CD4-positive, alpha-beta T cell treated with Interleukin-4 for 1 hour (primary cell): ENCODE measurements around the gene RBM42.
"Not testable (repeated sequence)": the region's sequence is repeated elsewhere in the genome, so short reads cannot be mapped to it uniquely, and the experiment has no call there.

Source experiments
- DNase-seq, 2 donors: peaks; one replicate each; pipeline ENCODE4 v3.0.0-alpha.2; 2020 to 2022

The RBM42 gene, protein sequence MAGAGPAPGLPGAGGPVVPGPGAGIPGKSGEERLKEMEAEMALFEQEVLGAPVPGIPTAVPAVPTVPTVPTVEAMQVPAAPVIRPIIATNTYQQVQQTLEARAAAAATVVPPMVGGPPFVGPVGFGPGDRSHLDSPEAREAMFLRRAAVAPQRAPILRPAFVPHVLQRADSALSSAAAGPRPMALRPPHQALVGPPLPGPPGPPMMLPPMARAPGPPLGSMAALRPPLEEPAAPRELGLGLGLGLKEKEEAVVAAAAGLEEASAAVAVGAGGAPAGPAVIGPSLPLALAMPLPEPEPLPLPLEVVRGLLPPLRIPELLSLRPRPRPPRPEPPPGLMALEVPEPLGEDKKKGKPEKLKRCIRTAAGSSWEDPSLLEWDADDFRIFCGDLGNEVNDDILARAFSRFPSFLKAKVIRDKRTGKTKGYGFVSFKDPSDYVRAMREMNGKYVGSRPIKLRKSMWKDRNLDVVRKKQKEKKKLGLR

DNA sequence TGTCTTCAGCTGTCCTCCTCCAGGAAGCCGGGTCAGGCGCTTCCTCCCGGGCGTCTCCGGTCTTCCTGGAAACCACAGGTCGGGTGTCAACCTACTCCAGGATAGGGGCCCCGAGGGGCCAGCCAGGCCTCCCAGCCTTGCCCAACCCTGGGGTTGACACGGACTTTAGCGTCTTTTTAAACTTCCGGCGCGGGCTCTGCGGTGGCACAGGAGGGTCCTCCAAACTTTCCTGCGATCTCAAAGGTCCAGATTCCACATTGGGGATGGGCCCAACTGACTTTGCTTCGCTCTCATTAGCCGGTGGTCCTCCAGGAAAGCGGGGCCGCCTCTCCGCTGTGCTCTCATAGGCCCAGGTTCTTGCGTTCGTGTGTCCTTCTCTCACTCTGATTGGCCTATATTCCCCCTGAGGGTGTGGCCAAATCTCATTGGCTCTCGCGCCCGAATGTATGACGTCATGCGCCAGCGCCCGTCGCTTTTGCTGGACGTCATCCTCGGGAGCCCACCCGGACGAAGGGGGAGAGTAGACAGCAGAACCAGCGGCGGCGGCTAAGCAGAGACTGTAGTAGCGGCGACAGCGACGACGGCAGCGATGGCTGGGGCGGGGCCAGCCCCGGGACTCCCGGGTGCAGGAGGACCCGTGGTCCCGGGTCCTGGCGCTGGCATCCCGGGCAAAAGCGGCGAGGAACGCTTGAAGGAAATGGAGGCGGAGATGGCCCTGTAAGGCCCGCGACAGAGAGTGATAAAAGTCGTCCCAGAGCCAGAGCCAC, at the start of gene RBM42:
TSS of gene RBM42 (plus strand) at position 472 of the 767 bp plus-strand sequence. CDS start at position 590, 118 bp downstream.
- DNase-seq = peak; percentile 98 to 99

- no peak for DNase-seq
These were observed 46.1 kb upstream of the RBM42 start for GRCh38 chr19:35582760-35583159.

DNA sequence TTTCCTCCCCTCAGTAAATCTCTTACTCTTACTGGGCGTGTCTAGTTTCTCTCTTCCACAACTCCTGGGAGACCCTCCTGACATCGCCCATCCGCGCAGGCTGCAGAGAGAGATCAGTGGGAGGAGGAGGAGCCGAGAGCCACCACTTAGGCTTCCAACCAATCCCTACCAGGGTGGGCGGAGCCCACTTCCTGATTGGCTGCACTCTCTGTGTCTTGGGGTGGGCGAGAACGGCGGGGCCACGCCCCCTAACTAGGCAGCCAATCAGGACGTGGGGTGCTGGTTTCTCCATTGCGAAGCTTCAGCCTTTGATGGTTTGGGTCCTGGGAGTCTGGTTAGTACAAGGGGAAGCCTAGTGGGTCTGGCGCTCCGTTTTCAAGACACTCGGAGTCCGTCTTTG, 43.0 kb upstream of the RBM42 start, which contains the start of gene PMIS2:
TSS of gene PMIS2 (plus strand) at position 326 of the 400 bp plus-strand sequence. CDS start 87 bp downstream, outside the sequence.
- no peak for DNase-seq

GRCh38 chr19:35587321-35587720, 41.5 kb upstream of the RBM42 start:
- no peak for DNase-seq

- DNase-seq = no peak
These were observed 38.0 kb upstream of the RBM42 start for GRCh38 chr19:35590875-35591274.

DNA sequence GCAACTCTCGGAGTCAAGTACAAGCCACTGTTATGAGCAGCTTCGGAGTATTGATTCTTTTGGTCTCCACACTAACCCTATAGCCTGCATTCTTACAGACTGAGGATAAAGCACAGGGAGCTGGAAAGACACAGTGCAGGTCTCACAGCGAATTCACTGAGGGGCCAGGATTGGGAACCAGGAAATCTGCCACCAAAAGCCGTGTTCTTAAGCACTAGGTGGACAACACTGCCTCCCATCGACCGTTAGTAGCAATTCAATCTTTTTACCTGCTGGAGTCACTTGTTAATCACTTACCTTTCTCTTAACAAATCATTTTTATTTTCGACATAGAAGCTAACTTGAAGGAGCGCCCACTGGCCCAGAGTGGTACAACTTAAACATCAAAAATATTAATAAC, 36.6 kb upstream of the RBM42 start:
- peak; percentile 35 to 45 for DNase-seq

DNA sequence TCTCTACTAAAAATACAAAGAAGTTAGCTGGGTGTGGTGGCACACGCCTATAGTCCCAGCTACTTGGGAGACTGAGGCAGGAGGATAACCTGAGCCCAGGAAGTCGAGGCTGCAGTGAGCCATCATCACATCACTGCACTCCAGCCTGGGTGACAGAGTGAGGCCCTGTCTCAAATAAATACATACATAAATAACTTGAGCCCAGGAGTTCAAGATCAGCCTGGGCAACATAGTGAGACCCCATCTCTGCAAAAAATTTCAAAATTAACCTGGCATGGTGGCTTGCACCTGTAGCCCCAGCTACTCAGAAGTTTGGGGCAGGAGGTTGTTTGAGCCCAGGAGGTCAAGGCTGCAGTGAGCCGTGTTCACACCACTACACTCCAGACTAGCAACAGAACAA, 33.8 kb upstream of the RBM42 start:
- DNase-seq = not testable (repeated sequence)

DNA sequence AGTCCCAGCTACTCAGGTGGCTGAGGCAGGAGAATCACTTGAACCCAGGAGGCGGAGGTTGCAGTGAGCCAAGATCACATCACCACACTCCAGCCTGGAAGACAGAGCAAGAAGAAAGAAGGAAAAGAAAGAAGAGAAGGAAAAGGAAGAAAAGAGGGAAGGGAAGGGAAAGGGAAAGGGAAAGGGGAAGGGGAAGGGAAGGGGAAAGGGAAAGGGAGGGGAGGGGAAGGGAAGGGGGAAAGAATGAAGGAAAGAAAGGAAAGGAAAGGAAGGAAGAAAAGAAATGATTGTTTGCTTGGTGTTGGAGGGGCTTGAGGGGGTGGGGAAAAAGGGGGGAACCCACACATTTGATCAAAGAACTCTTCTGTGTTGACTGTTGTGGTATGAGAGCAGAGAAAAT, 32.9 kb upstream of the RBM42 start:
- no peak for DNase-seq

GRCh38 chr19:35596366-35596999, 32.4 kb upstream of the RBM42 start:
- peak; percentile 8 to 14 for DNase-seq

- DNase-seq = no peak
These were observed 26.9 kb upstream of the RBM42 start for GRCh38 chr19:35601971-35602370.

GRCh38 chr19:35604436-35604835, 24.4 kb upstream of the RBM42 start:
- not testable (repeated sequence) for DNase-seq

DNA sequence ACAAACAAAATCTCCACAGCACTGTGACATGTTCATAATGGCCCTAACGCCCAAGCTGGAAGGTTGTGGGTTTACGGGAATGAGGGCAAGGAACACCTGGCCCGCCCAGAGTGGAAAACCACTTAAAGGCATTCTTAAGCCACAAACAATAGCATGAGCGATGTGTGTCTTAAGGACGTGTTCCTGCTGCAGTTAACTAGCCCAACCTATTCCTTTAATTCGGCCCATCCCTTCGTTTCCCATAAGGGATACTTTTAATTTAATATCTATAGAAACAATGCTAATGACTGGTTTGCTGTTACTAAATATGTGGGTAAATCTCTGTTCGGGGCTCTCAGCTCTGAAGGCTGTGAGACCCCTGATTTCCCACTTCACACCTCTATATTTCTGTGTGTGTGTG, 21.7 kb upstream of the RBM42 start:
- not testable (repeated sequence) for DNase-seq

DNA sequence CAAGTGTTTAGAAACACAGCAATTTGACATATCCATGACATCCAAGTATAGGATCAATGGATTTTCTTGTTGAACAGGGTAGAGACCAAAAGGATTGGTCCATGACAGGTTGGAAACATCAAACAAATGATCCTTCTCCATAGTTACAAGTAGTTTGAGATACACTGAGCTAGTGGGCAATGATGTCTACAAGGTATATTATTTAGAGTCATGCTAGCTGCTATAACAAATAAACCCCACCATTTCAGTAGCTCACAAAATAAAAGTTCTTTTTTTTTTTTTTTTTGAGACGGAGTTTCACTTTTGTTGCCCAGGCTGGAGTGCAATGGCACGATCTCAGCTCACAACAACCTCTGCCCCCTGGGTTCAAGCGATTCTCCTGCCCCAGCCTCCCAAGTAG, 21.2 kb upstream of the RBM42 start:
- no peak for DNase-seq

DNA sequence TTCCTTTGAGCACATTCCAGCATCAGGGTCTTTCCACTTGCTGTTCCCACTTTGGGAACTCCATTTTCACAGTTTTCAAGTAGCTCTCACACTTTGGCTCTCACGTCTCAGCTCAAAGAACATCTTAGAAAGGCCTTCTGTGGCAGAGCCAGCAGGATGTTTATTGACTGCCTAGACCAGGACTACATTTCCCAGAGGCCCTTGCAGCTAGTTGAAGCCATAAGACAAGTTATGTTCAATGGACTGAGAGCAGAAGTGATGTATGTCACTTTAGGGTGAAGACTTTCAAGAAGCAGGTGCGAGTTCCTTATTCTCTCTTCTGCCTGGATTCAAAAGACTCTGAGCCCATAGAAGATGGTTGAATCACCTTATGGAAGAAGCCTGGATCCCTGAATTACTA, 20.6 kb upstream of the RBM42 start:
- DNase-seq = no peak

- peak; percentile 53 to 71 for DNase-seq
These were observed 18.9 kb upstream of the RBM42 start for GRCh38 chr19:35609851-35610353.

GRCh38 chr19:35612224-35612558, 16.6 kb upstream of the RBM42 start:
- DNase-seq = no peak

DNA sequence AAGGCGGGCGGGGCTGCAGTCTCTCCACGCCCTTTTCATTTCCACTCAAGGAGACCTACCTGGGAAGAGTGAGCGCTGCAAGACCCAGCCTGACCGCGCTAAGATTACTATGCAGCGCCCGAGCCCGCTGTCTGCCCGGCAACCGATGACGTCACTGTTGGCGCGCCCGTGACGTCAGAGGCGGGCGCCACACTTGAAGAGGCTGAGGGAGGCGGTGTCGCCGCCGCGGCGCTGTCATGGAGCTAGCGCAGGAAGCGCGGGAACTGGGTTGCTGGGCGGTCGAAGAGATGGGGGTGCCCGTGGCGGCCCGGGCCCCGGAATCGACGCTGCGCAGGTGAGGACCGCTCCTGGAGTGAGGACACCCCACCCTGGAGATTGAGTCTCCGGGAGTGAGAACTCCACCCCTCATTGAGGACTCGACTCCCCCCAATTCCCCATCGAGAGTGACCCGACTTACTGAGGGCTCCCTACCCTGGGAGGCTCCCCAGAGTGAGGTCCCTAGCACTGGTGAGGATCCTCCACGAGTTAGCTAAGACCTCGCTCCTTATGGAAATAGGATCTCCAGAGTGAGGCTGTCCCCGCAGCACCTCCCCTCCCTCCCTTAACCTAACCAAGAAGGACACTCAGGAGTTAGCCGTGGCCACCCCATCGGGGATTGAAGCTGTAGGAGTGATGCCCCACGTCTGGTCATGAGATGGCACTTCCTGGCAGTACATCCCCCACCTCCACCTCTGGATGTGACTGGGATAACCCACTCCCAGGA, 16.1 kb upstream of the RBM42 start, which contains the start of gene HAUS5:
TSS of gene HAUS5 (plus strand) at position 177 of the 763 bp plus-strand sequence. CDS start at position 237, 60 bp downstream.
- peak; percentile 95 for DNase-seq

DNA sequence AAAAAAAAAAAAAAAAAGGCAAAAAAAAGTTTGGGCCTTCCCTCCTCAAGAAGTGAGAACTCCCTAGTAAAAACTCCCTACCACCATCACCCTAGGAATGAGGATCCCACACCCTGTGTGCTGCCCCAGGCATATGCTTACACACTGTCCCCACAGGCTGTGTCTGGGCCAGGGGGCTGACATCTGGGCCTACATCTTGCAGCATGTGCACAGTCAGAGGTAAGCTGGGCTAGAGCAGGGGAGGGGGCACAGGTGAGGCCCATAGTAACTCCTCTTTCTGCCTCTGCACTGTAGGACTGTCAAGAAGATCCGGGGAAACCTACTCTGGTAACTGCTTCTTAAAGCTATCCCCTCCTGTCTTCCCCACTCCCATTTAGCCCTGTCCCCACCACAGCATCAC, 15.3 kb upstream of the RBM42 start:
- no peak for DNase-seq

DNA sequence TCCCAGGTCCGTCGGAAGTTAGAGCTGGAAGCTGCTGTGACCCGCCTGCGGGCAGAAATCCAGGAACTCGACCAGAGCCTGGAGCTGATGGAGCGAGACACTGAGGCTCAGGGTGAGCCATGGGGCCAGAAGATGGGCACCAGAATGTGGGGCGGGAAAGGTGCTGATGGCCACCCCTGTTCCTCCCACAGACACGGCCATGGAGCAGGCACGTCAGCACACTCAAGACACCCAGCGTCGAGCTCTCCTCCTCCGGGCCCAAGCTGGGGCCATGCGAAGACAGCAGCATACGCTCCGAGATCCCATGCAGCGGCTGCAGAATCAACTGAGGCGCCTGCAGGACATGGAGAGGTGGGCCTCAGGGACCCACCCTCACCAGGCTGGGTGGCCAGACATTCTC, 13.8 kb upstream of the RBM42 start:
- no peak for DNase-seq

DNA sequence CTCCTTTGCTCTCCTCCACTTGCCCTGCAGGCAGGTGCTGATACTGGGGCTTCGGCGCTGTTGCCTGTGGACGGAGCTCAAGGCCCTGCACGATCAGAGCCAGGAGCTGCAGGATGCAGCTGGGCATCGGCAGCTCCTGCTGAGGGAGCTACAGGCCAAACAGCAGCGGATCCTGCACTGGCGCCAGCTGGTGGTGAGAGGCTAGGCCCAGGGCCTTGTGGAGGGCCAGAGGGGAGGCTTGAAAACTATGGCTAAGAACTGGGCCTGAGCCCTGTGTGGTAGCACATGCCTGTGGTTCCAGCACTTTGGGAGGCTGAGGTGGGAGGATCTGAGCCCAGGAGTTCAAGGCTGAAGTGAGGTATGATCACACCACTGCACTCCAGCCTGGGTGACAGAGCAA, 10.0 kb upstream of the RBM42 start:
- no peak for DNase-seq

GRCh38 chr19:35619290-35619923, 9.4 kb upstream of the RBM42 start:
- DNase-seq = no peak

GRCh38 chr19:35620001-35620400, 8.8 kb upstream of the RBM42 start:
- DNase-seq = no peak
